Epithelial cell of esophagus (primary cell): ENCODE measurements around the gene CCDC190.

Source experiments
- DNase-seq: peaks from one replicate; pipeline ENCODE4 v3.0.0; 2010; ENCODE audit warnings: low read depth
- H3K4me3 ChIP-seq: 2 replicates; pipeline ENCODE4 v1.5.1; 2011; ENCODE audit warnings: mild to moderate bottlenecking, low read length, control low read depth
- CTCF ChIP-seq: IDR thresholded peaks from 2 replicates; pipeline ENCODE4 v1.5.1; 2011; ENCODE audit warnings: low read depth, mild to moderate bottlenecking, low read length, control low read depth, inconsistent platforms; ENCODE audit not compliant: insufficient read depth; ENCODE audit errors: missing control alignments

CCDC190 gene

GRCh38 chr1:162838863-162839262 is 22.1 kb downstream of the CCDC190 start:
- no peak overlapping the region for H3K4me3 ChIP-seq
- TF ChIP-seq CTCF = no peak
- DNase-seq = no peak

- no peak overlapping the region for H3K4me3 ChIP-seq
- DNase-seq = no peak
- no peak for TF ChIP-seq CTCF
Measured at GRCh38 chr1:162835157-162835899, 25.6 kb downstream of the CCDC190 start.

GRCh38 chr1:162832470-162832869 is 28.5 kb downstream of the CCDC190 start:
- no peak for TF ChIP-seq CTCF
- no peak overlapping the region for H3K4me3 ChIP-seq
- DNase-seq = no peak

- H3K4me3 ChIP-seq = no peak overlapping the region
- no peak for DNase-seq
- no peak for TF ChIP-seq CTCF
Measured at GRCh38 chr1:162829268-162829667, 31.7 kb downstream of the CCDC190 start.

- H3K4me3 ChIP-seq = no peak overlapping the region
- TF ChIP-seq CTCF = no peak
- peak; percentile 16 for DNase-seq
Measured at GRCh38 chr1:162823771-162824525, 37.0 kb downstream of the CCDC190 start.

- H3K4me3 ChIP-seq = no peak overlapping the region
- peak; percentile 4 for DNase-seq
- TF ChIP-seq CTCF = no peak
Measured at GRCh38 chr1:162823231-162823630, 37.7 kb downstream of the CCDC190 start.
